ENCODE data around the gene TTC21B.

- TF ChIP-seq KLF13 (tag; IDR thresholded peaks at IDR 0.05; ENCODE audit: borderline replicate concordance, low read depth) (no peak), ZNF217 (CRISPR knock-in tag; IDR thresholded peaks at IDR 0.05) (no peak), GTF2E2 (tag; IDR thresholded peaks at IDR 0.05) (no peak)
- TF ChIP-seq, protein P1, sequence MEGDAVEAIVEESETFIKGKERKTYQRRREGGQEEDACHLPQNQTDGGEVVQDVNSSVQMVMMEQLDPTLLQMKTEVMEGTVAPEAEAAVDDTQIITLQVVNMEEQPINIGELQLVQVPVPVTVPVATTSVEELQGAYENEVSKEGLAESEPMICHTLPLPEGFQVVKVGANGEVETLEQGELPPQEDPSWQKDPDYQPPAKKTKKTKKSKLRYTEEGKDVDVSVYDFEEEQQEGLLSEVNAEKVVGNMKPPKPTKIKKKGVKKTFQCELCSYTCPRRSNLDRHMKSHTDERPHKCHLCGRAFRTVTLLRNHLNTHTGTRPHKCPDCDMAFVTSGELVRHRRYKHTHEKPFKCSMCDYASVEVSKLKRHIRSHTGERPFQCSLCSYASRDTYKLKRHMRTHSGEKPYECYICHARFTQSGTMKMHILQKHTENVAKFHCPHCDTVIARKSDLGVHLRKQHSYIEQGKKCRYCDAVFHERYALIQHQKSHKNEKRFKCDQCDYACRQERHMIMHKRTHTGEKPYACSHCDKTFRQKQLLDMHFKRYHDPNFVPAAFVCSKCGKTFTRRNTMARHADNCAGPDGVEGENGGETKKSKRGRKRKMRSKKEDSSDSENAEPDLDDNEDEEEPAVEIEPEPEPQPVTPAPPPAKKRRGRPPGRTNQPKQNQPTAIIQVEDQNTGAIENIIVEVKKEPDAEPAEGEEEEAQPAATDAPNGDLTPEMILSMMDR (IDR thresholded peaks at IDR 0.05 in 2 of 3, conservative IDR thresholded peaks at IDR 0.05 in 1 of 3; ENCODE audit: insufficient read depth in 2 of 3, low read depth in 1 of 3, low read length in 3 of 3), result no peak
Observed at GRCh38 chr2:165904432-165904831, 49.1 kb downstream of the TTC21B start.

Data from K562 (cell line).